Measurements from ENCODE around the gene RAB41.
"Not testable (repeated sequence)": the region's sequence is repeated elsewhere in the genome, so short reads cannot be mapped to it uniquely, and the experiment has no call there.

The RAB41 gene

GRCh38 chrX:70281951-70282350 lies at the start of gene RAB41:
RAB41 (plus strand) TSS chrX:70282172; CDS start chrX:70282218, 46 bp downstream.
- no peak for DNase-seq

GRCh38 chrX:70234355-70234754 lies 47.6 kb upstream of the RAB41 start, which contains the start of gene AWAT1:
AWAT1 (plus strand) TSS chrX:70234655; CDS start chrX:70234696, 41 bp downstream.
- no peak for DNase-seq

- DNase-seq, result no peak
Measured at GRCh38 chrX:70240751-70241150, 41.2 kb upstream of the RAB41 start.

- DNase-seq, result no peak
Measured at GRCh38 chrX:70241501-70241900, 40.5 kb upstream of the RAB41 start.

GRCh38 chrX:70243601-70244000 lies 38.4 kb upstream of the RAB41 start:
- DNase-seq, result not testable (repeated sequence)

- DNase-seq, result no peak
Measured at GRCh38 chrX:70244881-70245280, 37.1 kb upstream of the RAB41 start.

- DNase-seq, result no peak
Measured at GRCh38 chrX:70247252-70247651, 34.7 kb upstream of the RAB41 start.

- no peak for DNase-seq
Measured at GRCh38 chrX:70252491-70252890, 29.5 kb upstream of the RAB41 start.

GRCh38 chrX:70253377-70254062 lies 28.5 kb upstream of the RAB41 start:
- DNase-seq, result no peak

- no peak for DNase-seq
Measured at GRCh38 chrX:70254063-70254400, 27.9 kb upstream of the RAB41 start.

GRCh38 chrX:70254909-70255308 lies 27.1 kb upstream of the RAB41 start:
- DNase-seq, result no peak

GRCh38 chrX:70255452-70255851 lies 26.5 kb upstream of the RAB41 start:
- no peak for DNase-seq

GRCh38 chrX:70257423-70258288 lies 24.3 kb upstream of the RAB41 start:
- no peak for DNase-seq

- DNase-seq, result no peak
Measured at GRCh38 chrX:70260104-70260503, 21.9 kb upstream of the RAB41 start, which contains the start of gene P2RY4. P2RY4 (minus strand) TSS chrX:70260204; CDS start chrX:70259624, 580 bp downstream.

GRCh38 chrX:70262952-70263567 lies 18.9 kb upstream of the RAB41 start:
- DNase-seq, result no peak

- no peak for DNase-seq
Measured at GRCh38 chrX:70264784-70265183, 17.2 kb upstream of the RAB41 start.

GRCh38 chrX:70268034-70268433 lies 13.9 kb upstream of the RAB41 start, which contains the start of gene ARR3:
ARR3 (plus strand) TSS chrX:70268334; CDS start chrX:70269386, 1,052 bp downstream.
- DNase-seq, result no peak

- DNase-seq, result not testable (repeated sequence)
Measured at GRCh38 chrX:70274029-70274428, 7.9 kb upstream of the RAB41 start.

- no peak for DNase-seq
Measured at GRCh38 chrX:70279081-70279480, 2.9 kb upstream of the RAB41 start.

- DNase-seq, result no peak
Measured at GRCh38 chrX:70280573-70280972, 1.4 kb upstream of the RAB41 start.

GRCh38 chrX:70289168-70289792 lies 7.3 kb downstream of the RAB41 start:
- DNase-seq, result no peak

GRCh38 chrX:70289793-70290770 lies 8.1 kb downstream of the RAB41 start, which contains the start of the genes KIF4A and PDZD11:
KIF4A (plus strand) TSS chrX:70290104; CDS start chrX:70290459, 355 bp downstream.
PDZD11 (minus strand) TSS chrX:70289927; CDS start chrX:70289341, 586 bp downstream.
- peak; percentile 73 for DNase-seq

Data from inflammatory macrophage treated with lipopolysaccharide for 1 hour (primary cell).